ENCODE measurements around the gene RBM15. TPM values are rescaled to one million over a fixed set of nuclear protein-coding genes. Genes with fewer than 3 reads are reported as not detected.

The RBM15 gene
- total RNA-seq, 3 donors from 2014 or later: 24.1 to 29.0 (median 26.7) TPM

DNA sequence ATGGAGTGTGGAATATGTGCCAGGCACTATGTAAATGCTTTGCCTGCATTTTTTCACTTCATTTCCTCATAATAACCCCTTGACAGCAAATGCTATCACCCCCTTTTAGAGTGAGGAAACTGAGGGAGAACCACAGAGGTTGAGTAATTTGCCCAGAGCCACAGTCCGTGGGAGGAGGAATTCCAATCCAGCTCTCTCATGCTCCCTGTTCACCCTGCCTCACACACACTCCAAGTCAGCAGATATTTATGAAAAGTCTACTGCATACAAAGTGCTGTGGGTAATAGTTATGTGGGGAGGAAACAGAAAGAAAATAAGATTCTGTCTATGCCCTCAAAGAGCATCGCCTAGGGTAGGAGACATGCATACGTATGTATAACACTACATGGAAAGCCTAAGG lies 30.9 kb upstream of the RBM15 start:
- intact Hi-C loops (cut with DNase I, micrococcal nuclease): no loop called here
- H3K9me3 ChIP-seq: no peaks in the 10 kb centered on the region
- ATAC-seq (no peak), DNase-seq (no peak)
- H3K36me3 ChIP-seq (ENCODE audit: low read depth): no peaks in the 10 kb centered on the region
- peaks cover 8% of the 10 kb centered on the region for H3K4me1 ChIP-seq (ENCODE audit: low read depth)
- TF ChIP-seq CTCF (IDR thresholded peaks at IDR 0.05): no peak
- H3K4me3 ChIP-seq: no peak overlapping the region

GRCh38 chr1:110309139-110309538 lies 30.0 kb upstream of the RBM15 start:
- no peak for TF ChIP-seq CTCF (IDR thresholded peaks at IDR 0.05)
- no peak for ATAC-seq
- intact Hi-C loops (cut with DNase I, micrococcal nuclease): no loop called here
- no peak for DNase-seq
- H3K9me3 ChIP-seq: no peaks in the 10 kb centered on the region
- peaks cover 8% of the 10 kb centered on the region for H3K4me1 ChIP-seq (ENCODE audit: low read depth)
- H3K4me3 ChIP-seq: no peak overlapping the region
- H3K36me3 ChIP-seq (ENCODE audit: low read depth): no peaks in the 10 kb centered on the region

GRCh38 chr1:110309767-110310166 lies 29.4 kb upstream of the RBM15 start:
- Histone ChIP-seq H3K4me1 (ENCODE audit: low read depth) (peaks cover 8% of the 10 kb centered on the region), H3K36me3 (ENCODE audit: low read depth) (no peaks in the 10 kb centered on the region), H3K4me3 (no peak overlapping the region), H3K9me3 (no peaks in the 10 kb centered on the region)
- intact Hi-C loops (cut with DNase I, micrococcal nuclease): no loop called here
- no peak for ATAC-seq
- TF ChIP-seq CTCF (IDR thresholded peaks at IDR 0.05): no peak
- DNase-seq: no peak

DNA sequence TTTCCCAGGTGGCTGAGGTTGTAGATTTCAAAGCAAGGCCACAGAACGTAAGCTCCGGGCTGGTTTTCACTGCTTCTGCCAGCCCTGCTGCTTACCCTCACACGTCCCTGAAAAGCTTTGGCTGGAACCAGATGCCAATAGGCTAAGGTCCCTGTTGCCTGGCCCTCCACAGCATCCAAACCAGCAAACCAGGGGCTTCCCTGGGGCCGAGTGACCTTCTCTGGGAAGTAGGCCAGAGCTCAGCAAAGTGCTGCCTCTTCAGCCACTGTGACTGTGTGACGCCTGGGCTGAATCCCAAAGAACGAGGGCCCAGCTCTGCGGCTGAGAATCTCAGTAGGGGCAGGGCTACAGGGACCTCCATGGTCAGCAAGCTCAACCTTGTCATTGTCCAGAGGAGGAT lies 28.9 kb upstream of the RBM15 start:
- H3K36me3 ChIP-seq (ENCODE audit: low read depth): no peaks in the 10 kb centered on the region
- H3K9me3 ChIP-seq: no peaks in the 10 kb centered on the region
- DNase-seq (no peak), ATAC-seq (no peak)
- TF ChIP-seq CTCF (IDR thresholded peaks at IDR 0.05): no peak
- H3K4me1 ChIP-seq (ENCODE audit: low read depth): peaks cover 8% of the 10 kb centered on the region
- intact Hi-C loops (cut with DNase I, micrococcal nuclease): no loop called here
- no peak overlapping the region for H3K4me3 ChIP-seq

DNA sequence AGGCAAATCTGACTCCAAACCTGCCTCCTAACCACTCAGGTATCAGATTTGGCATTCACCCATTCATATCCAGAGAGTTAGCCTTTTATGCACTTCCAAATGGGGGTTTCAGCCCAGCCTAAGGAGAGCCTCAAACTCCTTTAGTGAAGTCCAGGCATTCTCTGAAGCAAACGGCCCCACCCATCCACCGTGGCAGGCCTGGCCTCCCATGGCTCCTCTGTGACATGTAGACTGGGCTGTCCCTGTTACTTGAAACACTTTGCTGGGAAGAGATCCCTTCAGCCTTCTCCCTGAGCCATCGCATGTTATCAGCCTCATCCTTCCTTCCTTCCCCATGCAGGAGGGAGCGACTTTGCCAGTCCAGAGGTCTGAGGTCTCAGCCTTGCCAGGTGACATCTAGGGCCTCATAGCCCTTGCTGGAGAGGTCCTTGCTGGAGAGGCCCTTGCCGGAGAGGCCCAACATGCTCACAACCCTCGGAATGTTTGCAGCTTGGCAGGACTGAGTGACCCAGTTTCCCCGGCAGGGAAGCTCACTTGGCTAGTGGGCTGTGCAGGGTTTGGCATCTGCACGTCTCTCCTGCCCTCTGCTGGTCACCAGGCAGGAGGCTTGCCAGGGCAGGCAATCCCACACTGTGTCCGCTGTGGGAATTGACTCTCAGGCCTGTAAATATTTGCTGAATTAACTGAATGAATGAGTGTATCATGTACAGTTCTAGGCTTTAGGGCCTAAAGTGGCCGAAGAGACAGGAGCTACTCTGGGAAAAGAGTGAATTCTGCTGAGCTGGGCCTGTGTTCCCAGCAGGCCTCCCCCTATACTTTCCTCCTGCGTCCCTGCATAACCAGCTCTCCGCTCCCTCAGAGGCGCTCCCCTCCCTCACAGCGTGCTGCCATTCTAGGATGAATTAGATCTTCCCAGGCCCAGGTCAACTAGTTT lies 26.7 kb upstream of the RBM15 start:
- peaks cover 8% of the 10 kb centered on the region for H3K4me1 ChIP-seq (ENCODE audit: low read depth)

More for the DNA sequence above, 26.7 kb upstream of the RBM15 start:
- Histone ChIP-seq H3K36me3 (ENCODE audit: low read depth) (no peaks in the 10 kb centered on the region), H3K9me3 (no peaks in the 10 kb centered on the region), H3K4me3 (no peak overlapping the region)
- ATAC-seq (peak; percentile 98), DNase-seq (peak; percentile 68 to 86 (median 83))
- peak; percentile 78 for TF ChIP-seq CTCF (IDR thresholded peaks at IDR 0.05)
- intact Hi-C loops (cut with DNase I, micrococcal nuclease): loop anchor here (1.0 to 2.0 kb wide), 2 partner anchors 105 to 108 kb away; no protein-coding TSS in a partner anchor

Measured in mucosa of descending colon (tissue), 3 donors.